Pulmonary artery endothelial cell (primary cell): ENCODE results near the gene MS4A6E. TPM values are rescaled to one million over a fixed set of nuclear protein-coding genes. Genes with fewer than 3 reads are reported as not detected.

ENCODE experiments used
- DNase-seq: peaks from one replicate; pipeline ENCODE4 v3.0.0-alpha.2; 2011; ENCODE audit warnings: low read depth, low spot score
- total RNA-seq: library from RNA; depleted of rRNA; stranded (reverse); fragments of >200 nt; gene quantifications from 2 replicates; pipeline ENCODE4 v1.2.3, GENCODE V29; 2014

MS4A6E gene
- total RNA-seq, 1 donor from 2014 or later: not detected

DNA sequence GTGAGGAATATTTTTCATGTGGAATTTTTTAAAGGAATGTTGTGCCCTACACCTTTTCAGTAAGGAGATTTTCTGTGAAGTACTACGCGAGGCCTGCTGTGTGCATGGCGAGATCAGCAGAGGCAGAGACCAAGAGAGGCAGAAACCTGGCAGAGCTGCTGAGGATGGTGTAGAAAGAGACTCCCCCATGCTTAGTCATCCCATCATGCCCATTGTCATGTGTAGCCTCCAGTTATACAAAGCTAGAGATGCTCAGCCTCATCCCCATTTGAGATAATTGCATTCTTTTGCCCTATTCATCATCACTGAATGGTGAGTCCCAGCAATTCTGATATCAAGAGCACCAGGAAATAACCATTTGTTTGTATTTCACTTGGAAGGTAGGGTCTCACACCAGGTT, 48.3 kb downstream of the MS4A6E start:
- no peak for DNase-seq

DNA sequence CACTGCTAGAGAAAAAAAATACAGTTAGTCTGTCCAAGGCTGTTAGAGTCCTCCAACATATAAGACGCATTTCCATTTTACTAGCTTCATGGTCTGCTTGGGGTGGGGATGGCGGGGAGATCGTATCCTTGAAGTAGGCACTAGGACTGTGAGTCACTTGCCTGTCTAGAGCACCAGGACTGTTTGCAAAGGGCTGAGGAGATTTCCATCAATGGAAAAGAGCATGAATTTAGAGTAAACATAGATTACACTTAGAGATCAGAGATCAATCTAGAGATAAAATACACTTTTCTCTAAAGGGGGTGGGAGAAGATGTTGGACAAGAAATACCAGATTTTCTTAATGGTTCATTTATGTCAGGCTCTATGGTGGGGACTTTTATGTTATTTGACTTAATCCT, 49.5 kb downstream of the MS4A6E start:
- no peak for DNase-seq

GRCh38 chr11:60377401-60378136, 50.5 kb downstream of the MS4A6E start:
- no peak for DNase-seq

- no peak for DNase-seq
These were observed 51.3 kb downstream of the MS4A6E start, which contains the start of gene MS4A7 for GRCh38 chr11:60378354-60378753. Gene MS4A7, plus strand, starts transcription at chr11:60378532. Its CDS starts 4,610 bp downstream, at chr11:60383142.

DNA sequence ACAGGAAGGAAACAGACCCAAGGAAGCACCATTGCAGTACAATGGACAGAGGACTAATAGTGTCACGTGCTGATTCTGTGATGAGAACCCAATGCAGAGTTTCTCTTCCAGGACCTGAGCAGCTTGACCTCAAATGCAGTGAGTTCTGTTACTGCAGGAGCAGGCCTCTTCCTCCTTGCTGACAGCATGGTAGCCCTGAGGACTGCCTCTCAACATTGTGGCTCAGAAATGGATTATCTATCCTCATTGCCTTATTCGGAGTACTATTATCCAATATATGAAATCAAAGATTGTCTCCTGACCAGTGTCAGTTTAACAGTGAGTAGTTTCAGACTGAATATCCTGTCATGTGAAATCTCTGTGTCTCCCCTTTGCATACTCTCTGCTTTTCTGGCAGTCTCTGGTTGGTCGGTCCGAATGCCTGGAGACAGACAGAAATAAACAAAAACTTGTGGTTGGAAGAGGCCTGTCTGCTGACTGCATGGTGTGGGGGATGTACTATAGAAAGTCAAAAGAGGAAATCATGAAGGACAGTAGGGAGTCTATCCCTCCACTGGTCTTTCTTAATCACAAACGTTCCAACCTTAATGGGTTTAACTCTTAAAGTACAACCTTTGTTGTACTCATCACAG, 62.3 kb downstream of the MS4A6E start:
- no peak for DNase-seq

GRCh38 chr11:60390419-60390818, 63.4 kb downstream of the MS4A6E start:
- DNase-seq: no peak

Other genes starting within 250 kb of the MS4A6E start
- gene MS4A2, start 238.6 kb upstream of the MS4A6E start, total RNA-seq: not detected in 2 replicates
- gene MS4A6A, start 144.2 kb upstream of the MS4A6E start, total RNA-seq: 0.33 and 0.60 TPM in 2 replicates
- not detected in 2 replicates for gene MS4A4E, start 84.1 kb upstream of the MS4A6E start, total RNA-seq
- not detected in 2 replicates for gene MS4A4A, start 46.6 kb upstream of the MS4A6E start, total RNA-seq
- not detected in 2 replicates for gene MS4A7, start 51.3 kb downstream of the MS4A6E start, total RNA-seq
- gene MS4A14, start 69.2 kb downstream of the MS4A6E start, total RNA-seq: not detected in 2 replicates
- not detected in 2 replicates for gene MS4A5, start 102.3 kb downstream of the MS4A6E start, total RNA-seq
- not detected in 2 replicates for gene MS4A1, start 128.6 kb downstream of the MS4A6E start, total RNA-seq
- gene MS4A12, start 165.5 kb downstream of the MS4A6E start, total RNA-seq: not detected in 2 replicates
- not detected in 2 replicates for gene MS4A13, start 188.1 kb downstream of the MS4A6E start, total RNA-seq